Measurements from ENCODE around the gene SSBP2.

SSBP2 gene

GRCh38 chr5:81782811-81783210 lies 31.9 kb upstream of the SSBP2 start:
- Histone ChIP-seq H3K9ac (ENCODE audit: low read depth, low read length) (no peak overlapping the region), H3K4me3 (ENCODE audit: low read depth, low read length) (no peak overlapping the region), H3K27ac (ENCODE audit: low read depth, low read length) (no peak overlapping the region), H3K27me3 (ENCODE audit: control insufficient read depth, insufficient read depth, low read length) (no peaks in the 10 kb centered on the region), H3K36me3 (ENCODE audit: control insufficient read depth, insufficient read depth, low read length) (no peaks in the 10 kb centered on the region), H3K4me1 (ENCODE audit: control insufficient read depth, insufficient read depth, low read length) (peaks cover 23% of the 10 kb centered on the region), H3K9me3 (ENCODE audit: control insufficient read depth, insufficient read depth, low read length) (no peaks in the 10 kb centered on the region)

- H3K4me3 ChIP-seq (ENCODE audit: low read depth, low read length) = no peak overlapping the region
- H3K9ac ChIP-seq (ENCODE audit: low read depth, low read length) = no peak overlapping the region
- H3K36me3 ChIP-seq (ENCODE audit: control insufficient read depth, insufficient read depth, low read length) = no peaks in the 10 kb centered on the region
- no peaks in the 10 kb centered on the region for H3K9me3 ChIP-seq (ENCODE audit: control insufficient read depth, insufficient read depth, low read length)
- H3K27me3 ChIP-seq (ENCODE audit: control insufficient read depth, insufficient read depth, low read length) = no peaks in the 10 kb centered on the region
- H3K27ac ChIP-seq (ENCODE audit: low read depth, low read length) = no peak overlapping the region
- peaks cover 8% of the 10 kb centered on the region for H3K4me1 ChIP-seq (ENCODE audit: control insufficient read depth, insufficient read depth, low read length)
Observed at GRCh38 chr5:81779916-81780266, 29.0 kb upstream of the SSBP2 start.

GRCh38 chr5:81779125-81779915 lies 28.4 kb upstream of the SSBP2 start:
- H3K27me3 ChIP-seq (ENCODE audit: control insufficient read depth, insufficient read depth, low read length) = no peaks in the 10 kb centered on the region
- H3K4me1 ChIP-seq (ENCODE audit: control insufficient read depth, insufficient read depth, low read length) = peaks cover 8% of the 10 kb centered on the region
- no peak overlapping the region; the same call in 1 of the 2 replicates for H3K4me3 ChIP-seq (ENCODE audit: low read depth, low read length)
- H3K9me3 ChIP-seq (ENCODE audit: control insufficient read depth, insufficient read depth, low read length) = no peaks in the 10 kb centered on the region
- H3K9ac ChIP-seq (ENCODE audit: low read depth, low read length) = no peak overlapping the region
- H3K36me3 ChIP-seq (ENCODE audit: control insufficient read depth, insufficient read depth, low read length) = no peaks in the 10 kb centered on the region
- no peak overlapping the region for H3K27ac ChIP-seq (ENCODE audit: low read depth, low read length)

GRCh38 chr5:81778642-81779041 lies 27.7 kb upstream of the SSBP2 start:
- Histone ChIP-seq H3K4me3 (ENCODE audit: low read depth, low read length) (no peak overlapping the region; the same call in 1 of the 2 replicates), H3K9ac (ENCODE audit: low read depth, low read length) (no peak overlapping the region), H3K9me3 (ENCODE audit: control insufficient read depth, insufficient read depth, low read length) (no peaks in the 10 kb centered on the region), H3K27ac (ENCODE audit: low read depth, low read length) (no peak overlapping the region), H3K27me3 (ENCODE audit: control insufficient read depth, insufficient read depth, low read length) (no peaks in the 10 kb centered on the region), H3K4me1 (ENCODE audit: control insufficient read depth, insufficient read depth, low read length) (peaks cover 8% of the 10 kb centered on the region), H3K36me3 (ENCODE audit: control insufficient read depth, insufficient read depth, low read length) (no peaks in the 10 kb centered on the region)

- Histone ChIP-seq H3K4me3 (ENCODE audit: low read depth, low read length) (no peak overlapping the region), H3K9ac (ENCODE audit: low read depth, low read length) (no peak overlapping the region), H3K27me3 (ENCODE audit: control insufficient read depth, insufficient read depth, low read length) (no peaks in the 10 kb centered on the region), H3K4me1 (ENCODE audit: control insufficient read depth, insufficient read depth, low read length) (peaks cover 8% of the 10 kb centered on the region; the same call in 1 of the 2 replicates), H3K36me3 (ENCODE audit: control insufficient read depth, insufficient read depth, low read length) (no peaks in the 10 kb centered on the region), H3K9me3 (ENCODE audit: control insufficient read depth, insufficient read depth, low read length) (no peaks in the 10 kb centered on the region), H3K27ac (ENCODE audit: low read depth, low read length) (no peak overlapping the region)
Observed at GRCh38 chr5:81776258-81776657, 25.4 kb upstream of the SSBP2 start.

GRCh38 chr5:81774374-81774773 lies 23.5 kb upstream of the SSBP2 start:
- Histone ChIP-seq H3K27me3 (ENCODE audit: control insufficient read depth, insufficient read depth, low read length) (no peaks in the 10 kb centered on the region), H3K27ac (ENCODE audit: low read depth, low read length) (no peak overlapping the region), H3K36me3 (ENCODE audit: control insufficient read depth, insufficient read depth, low read length) (no peaks in the 10 kb centered on the region), H3K4me3 (ENCODE audit: low read depth, low read length) (no peak overlapping the region), H3K9ac (ENCODE audit: low read depth, low read length) (no peak overlapping the region), H3K4me1 (ENCODE audit: control insufficient read depth, insufficient read depth, low read length) (peaks cover 8% of the 10 kb centered on the region; the same call in 1 of the 2 replicates), H3K9me3 (ENCODE audit: control insufficient read depth, insufficient read depth, low read length) (no peaks in the 10 kb centered on the region)

GRCh38 chr5:81773574-81773973 lies 22.7 kb upstream of the SSBP2 start:
- Histone ChIP-seq H3K4me3 (ENCODE audit: low read depth, low read length) (no peak overlapping the region), H3K27ac (ENCODE audit: low read depth, low read length) (no peak overlapping the region), H3K9ac (ENCODE audit: low read depth, low read length) (no peak overlapping the region), H3K36me3 (ENCODE audit: control insufficient read depth, insufficient read depth, low read length) (no peaks in the 10 kb centered on the region), H3K9me3 (ENCODE audit: control insufficient read depth, insufficient read depth, low read length) (no peaks in the 10 kb centered on the region), H3K4me1 (ENCODE audit: control insufficient read depth, insufficient read depth, low read length) (0 out of 2 replicates have a peak, but pooled peaks cover under 1% of the 10 kb centered on the region), H3K27me3 (ENCODE audit: control insufficient read depth, insufficient read depth, low read length) (no peaks in the 10 kb centered on the region)

GRCh38 chr5:81773161-81773560 lies 22.3 kb upstream of the SSBP2 start:
- Histone ChIP-seq H3K9me3 (ENCODE audit: control insufficient read depth, insufficient read depth, low read length) (no peaks in the 10 kb centered on the region), H3K4me3 (ENCODE audit: low read depth, low read length) (no peak overlapping the region), H3K4me1 (ENCODE audit: control insufficient read depth, insufficient read depth, low read length) (no peaks in the 10 kb centered on the region), H3K9ac (ENCODE audit: low read depth, low read length) (no peak overlapping the region), H3K27ac (ENCODE audit: low read depth, low read length) (no peak overlapping the region), H3K36me3 (ENCODE audit: control insufficient read depth, insufficient read depth, low read length) (no peaks in the 10 kb centered on the region), H3K27me3 (ENCODE audit: control insufficient read depth, insufficient read depth, low read length) (no peaks in the 10 kb centered on the region)

GRCh38 chr5:81772488-81772887 lies 21.6 kb upstream of the SSBP2 start:
- no peaks in the 10 kb centered on the region for H3K36me3 ChIP-seq (ENCODE audit: control insufficient read depth, insufficient read depth, low read length)
- H3K9me3 ChIP-seq (ENCODE audit: control insufficient read depth, insufficient read depth, low read length) = no peaks in the 10 kb centered on the region
- H3K27ac ChIP-seq (ENCODE audit: low read depth, low read length) = no peak overlapping the region
- peaks cover 6% of the 10 kb centered on the region for H3K4me1 ChIP-seq (ENCODE audit: control insufficient read depth, insufficient read depth, low read length)
- no peak overlapping the region for H3K4me3 ChIP-seq (ENCODE audit: low read depth, low read length)
- H3K9ac ChIP-seq (ENCODE audit: low read depth, low read length) = no peak overlapping the region
- H3K27me3 ChIP-seq (ENCODE audit: control insufficient read depth, insufficient read depth, low read length) = no peaks in the 10 kb centered on the region

GRCh38 chr5:81768935-81769452 lies 18.1 kb upstream of the SSBP2 start:
- Histone ChIP-seq H3K36me3 (ENCODE audit: control insufficient read depth, insufficient read depth, low read length) (no peaks in the 10 kb centered on the region), H3K9me3 (ENCODE audit: control insufficient read depth, insufficient read depth, low read length) (no peaks in the 10 kb centered on the region), H3K27ac (ENCODE audit: low read depth, low read length) (no peak overlapping the region), H3K9ac (ENCODE audit: low read depth, low read length) (no peak overlapping the region), H3K4me3 (ENCODE audit: low read depth, low read length) (no peak overlapping the region), H3K27me3 (ENCODE audit: control insufficient read depth, insufficient read depth, low read length) (no peaks in the 10 kb centered on the region), H3K4me1 (ENCODE audit: control insufficient read depth, insufficient read depth, low read length) (peaks cover 8% of the 10 kb centered on the region)

GRCh38 chr5:81767938-81768337 lies 17.0 kb upstream of the SSBP2 start:
- Histone ChIP-seq H3K4me1 (ENCODE audit: control insufficient read depth, insufficient read depth, low read length) (peaks cover 8% of the 10 kb centered on the region), H3K27me3 (ENCODE audit: control insufficient read depth, insufficient read depth, low read length) (no peaks in the 10 kb centered on the region), H3K4me3 (ENCODE audit: low read depth, low read length) (no peak overlapping the region), H3K27ac (ENCODE audit: low read depth, low read length) (no peak overlapping the region), H3K9me3 (ENCODE audit: control insufficient read depth, insufficient read depth, low read length) (no peaks in the 10 kb centered on the region), H3K36me3 (ENCODE audit: control insufficient read depth, insufficient read depth, low read length) (no peaks in the 10 kb centered on the region), H3K9ac (ENCODE audit: low read depth, low read length) (no peak overlapping the region)
